CD1c-positive myeloid dendritic cell (primary cell): ENCODE measurements around the gene CLUH.
"Not testable (repeated sequence)": the region's sequence is repeated elsewhere in the genome, so short reads cannot be mapped to it uniquely, and the experiment has no call there.

Experiments
- DNase-seq: peaks from one replicate; pipeline ENCODE4 v3.0.0-alpha.2; 2016; ENCODE audit errors: extremely low spot score

The CLUH gene

DNA sequence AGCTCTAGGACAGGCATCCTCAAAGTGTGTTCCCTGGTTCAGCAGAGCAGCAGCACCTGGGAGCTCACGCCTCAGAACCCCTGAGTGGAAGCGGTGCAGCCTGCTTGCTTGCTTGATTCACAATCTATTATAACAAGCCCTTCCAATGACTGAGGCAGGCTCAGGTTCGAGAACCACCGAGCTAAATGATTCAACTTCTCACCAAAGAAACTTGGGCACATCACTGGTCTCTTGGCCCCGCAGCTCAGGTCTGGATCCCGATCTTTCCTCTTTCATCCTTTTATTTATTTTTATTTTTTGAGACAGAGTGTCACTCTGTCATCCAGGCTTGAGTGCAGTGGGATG is 24.5 kb downstream of the CLUH start:
- DNase-seq = no peak

DNA sequence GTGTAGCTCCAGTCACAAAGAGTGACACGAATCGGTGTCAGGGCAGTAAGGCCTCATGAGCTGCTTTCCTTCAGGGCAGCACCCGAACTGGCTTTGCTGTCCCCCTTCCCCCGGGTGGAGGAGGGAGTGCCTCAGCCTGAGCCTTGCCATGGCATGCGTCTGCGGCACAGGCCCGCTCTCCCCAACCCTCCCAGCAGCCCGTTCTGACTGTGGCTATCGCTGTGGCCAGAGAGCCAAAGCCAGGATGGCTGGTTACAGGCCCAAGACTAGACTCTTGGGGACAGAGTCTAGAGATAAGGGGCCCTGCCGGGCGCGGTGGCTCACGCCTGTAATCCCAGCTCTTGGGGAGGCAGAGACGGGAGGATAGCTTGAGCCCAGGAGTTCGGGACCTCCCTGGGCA is 25.9 kb downstream of the CLUH start:
- no peak for DNase-seq

- no peak for DNase-seq
These were observed 27.0 kb downstream of the CLUH start for GRCh38 chr17:2684549-2684948.

DNA sequence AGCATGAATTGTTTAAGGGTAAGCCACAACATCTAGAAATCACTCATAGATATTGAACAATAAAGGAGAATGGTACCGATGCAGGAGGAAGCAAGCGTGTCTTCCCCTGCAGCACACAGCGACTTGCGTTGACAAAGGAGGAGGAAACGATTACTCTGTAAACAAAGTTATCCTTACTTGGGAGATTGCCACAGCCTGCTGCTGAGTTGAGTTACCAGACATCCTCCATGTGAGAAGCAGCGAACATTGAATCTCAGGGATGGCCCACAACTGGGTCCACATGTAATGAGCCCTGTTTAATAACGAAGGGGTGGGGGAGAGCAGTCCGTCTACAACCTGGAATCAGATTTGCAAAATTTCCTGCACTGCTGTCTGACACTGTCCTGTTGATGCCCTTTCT is 27.7 kb downstream of the CLUH start:
- DNase-seq = no peak

DNA sequence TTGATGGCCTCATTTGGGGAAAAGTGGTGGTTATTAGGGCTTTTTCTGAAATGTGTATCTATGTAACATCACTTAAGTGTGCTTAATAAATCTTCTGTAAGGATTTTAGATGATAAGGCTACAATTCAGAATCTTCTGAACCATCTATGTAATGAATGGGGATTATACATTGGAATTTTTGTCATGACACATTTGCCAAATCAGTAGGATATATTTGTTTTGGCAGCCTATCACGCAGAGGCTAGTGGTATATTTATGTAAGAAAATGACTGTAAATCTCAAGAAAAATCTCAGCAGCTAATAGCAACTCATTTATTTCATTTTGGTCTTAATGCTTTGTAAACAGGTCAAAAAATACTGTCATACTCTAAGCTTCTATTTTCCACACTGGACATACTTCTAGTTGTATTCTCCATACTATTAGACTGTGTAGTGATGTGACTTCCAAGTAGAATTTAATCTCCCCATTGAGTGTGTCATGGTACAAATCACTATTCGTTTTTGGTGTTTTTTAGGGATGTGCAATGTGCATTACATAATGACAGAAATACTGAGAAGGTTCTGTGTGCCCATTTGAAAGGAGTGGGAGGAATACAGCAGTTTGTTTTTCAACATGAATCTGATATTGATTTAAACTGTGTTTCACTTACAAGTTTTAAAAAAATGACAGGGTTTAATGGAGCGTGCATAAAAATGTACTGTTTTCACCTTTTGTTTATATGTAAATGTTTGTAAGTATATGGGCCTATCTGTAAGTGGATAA is 29.2 kb downstream of the CLUH start:
- DNase-seq = no peak

DNA sequence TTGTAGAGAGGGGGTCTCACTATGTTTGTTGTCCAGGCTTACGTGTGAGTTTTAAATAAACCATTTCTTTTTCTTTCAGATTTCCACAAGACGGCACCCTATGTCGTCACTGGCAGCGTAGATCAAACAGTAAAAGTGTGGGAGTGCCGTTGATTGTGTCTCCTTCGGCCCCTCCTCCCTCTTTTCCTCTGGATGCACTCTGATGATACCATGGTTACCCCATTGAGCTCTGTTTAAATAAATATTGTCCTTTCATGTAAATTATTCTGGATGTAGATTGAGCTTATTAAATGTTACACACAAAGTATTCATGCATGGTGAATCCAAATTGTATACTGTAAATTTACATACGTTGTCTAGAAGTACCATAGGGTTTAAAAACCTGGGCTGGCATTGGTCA is 29.9 kb downstream of the CLUH start:
- no peak for DNase-seq

DNA sequence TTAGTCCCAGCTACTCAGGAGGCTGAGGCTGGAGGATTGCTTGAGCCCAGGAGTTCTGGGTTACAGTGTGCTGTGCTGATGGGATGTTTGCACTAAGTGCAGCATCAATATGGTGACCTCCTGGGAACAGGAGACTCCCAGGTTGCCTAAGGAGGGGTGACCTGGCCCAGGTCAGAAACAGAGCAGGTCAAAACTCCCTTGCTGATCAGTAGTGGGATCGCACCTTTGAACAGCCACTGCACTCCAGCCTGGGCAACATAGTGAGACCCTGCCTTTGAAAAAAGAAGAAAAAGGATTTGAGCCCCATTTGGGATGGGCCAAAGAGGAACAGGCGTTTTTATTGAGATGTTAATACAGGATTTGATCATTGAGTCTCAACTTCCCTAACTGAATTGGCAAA is 30.6 kb downstream of the CLUH start:
- no peak for DNase-seq

- DNase-seq = not testable (repeated sequence)
These were observed 32.3 kb downstream of the CLUH start for GRCh38 chr17:2679247-2679646.

DNA sequence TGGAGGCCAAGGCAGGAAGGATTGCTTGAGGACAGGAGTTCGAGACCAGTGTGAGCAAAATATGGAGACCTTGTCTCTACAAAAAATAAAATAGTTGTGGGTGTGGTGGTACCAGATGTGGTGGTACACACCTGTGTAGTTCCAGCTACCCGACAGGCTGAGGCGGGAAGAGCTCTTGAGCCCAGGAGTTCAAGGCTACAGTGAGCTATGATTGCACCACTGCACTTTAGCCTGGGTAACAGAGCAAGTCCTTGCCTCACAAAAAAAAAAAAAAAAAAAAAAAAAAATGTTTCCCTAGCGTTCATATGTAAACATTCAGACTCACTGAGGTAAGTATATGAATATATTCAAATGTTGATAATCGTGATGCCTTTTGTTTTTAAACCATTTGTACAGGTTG is 39.5 kb downstream of the CLUH start:
- DNase-seq = no peak

DNA sequence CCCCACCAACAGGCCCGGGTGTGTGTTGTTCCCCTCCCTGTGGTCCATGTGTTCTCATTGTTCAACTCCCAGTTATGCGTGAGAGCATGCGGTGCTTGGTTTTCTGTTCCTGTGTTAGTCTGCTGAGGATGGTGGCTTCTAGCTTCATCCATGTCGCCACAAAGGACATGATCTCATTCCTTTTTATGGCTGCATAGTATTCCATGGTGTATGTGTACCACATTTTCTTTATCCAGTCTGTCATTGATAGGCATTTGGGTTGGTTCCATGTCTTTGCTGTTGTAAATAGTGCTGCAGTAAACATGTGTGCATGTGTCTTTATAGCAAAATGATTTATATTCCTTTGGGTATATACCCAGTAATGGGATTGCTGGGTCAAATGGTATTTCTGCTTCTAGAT is 51.2 kb downstream of the CLUH start:
- not testable (repeated sequence) for DNase-seq

GRCh38 chr17:2659337-2659736 is 52.2 kb downstream of the CLUH start:
- DNase-seq = peak; percentile 41

GRCh38 chr17:2656283-2656682 is 55.3 kb downstream of the CLUH start:
- DNase-seq = no peak

- peak; percentile 9 for DNase-seq
These were observed 56.0 kb downstream of the CLUH start for GRCh38 chr17:2655546-2655945.

DNA sequence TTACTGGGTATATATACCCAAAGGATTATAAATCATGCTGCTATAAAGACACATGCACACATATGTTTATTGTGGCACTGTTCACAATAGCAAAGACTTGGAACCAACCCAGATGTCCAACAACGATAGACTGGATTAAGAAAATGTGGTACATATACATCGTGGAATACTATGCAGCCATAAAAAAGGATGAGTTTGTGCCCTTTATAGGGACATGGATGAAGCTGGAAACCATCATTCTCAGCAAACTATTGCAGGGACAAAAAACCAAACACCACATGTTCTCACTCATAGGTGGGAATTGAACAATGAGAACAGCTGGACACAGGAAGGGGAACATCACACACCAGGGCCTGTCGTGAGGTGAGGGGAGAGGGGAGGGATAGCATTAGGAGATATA is 58.7 kb downstream of the CLUH start:
- not testable (repeated sequence) for DNase-seq

- DNase-seq = no peak
These were observed 62.4 kb downstream of the CLUH start for GRCh38 chr17:2649191-2649590.

DNA sequence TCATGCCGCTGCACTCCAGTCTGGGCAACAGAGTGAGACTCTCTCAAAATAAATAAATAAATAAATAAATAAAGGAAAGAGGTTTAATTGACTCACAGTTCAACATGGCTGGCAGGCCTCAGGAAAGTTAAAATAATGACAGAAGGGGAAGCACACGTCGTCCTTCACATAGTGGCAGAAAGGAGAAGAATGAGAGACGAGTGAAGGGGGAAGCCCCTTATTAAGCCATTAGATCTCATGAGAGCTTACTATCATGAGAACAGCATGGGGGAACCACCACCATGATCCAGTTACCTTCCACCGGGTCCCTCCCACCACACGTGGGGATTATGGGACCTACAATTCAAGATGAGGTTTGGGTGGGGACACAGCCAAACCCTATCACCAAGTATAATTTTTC is 63.6 kb downstream of the CLUH start:
- peak; percentile 6 for DNase-seq

DNA sequence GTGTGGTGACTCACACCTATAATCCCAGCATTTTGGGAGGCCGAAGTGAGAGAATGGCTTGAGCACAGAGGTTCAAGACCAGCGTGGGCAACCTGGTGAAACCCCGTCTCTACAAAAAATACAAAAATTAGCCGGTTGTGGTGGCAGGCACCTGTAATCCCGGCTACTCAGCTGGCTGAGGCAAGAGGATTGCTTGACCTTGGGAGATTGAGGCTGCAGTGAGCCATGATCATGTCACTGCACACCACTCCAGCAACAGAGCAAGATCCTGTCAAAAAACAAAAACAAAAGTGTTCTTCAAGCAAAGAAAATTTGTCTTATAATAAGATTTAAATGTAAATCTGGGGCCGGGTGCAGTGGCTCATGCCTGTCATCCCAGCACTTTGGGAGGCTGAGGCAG is 66.6 kb downstream of the CLUH start:
- DNase-seq = no peak
